H1 (cell line): Measurements from ENCODE around the gene TMSB10.

Experiments used
- CHD2 ChIP-seq: IDR thresholded peaks from 2 replicates; pipeline ENCODE4 v1.6.1; 2012; ENCODE audit warnings: low read length, improper control_type of control experiment
- CTBP2 ChIP-seq: IDR thresholded peaks from 2 replicates; pipeline ENCODE4 v1.7.0; 2011; ENCODE audit warnings: borderline replicate concordance, mild to moderate bottlenecking, moderate library complexity, mixed read lengths, low read length; ENCODE audit not compliant: insufficient read depth, insufficient read length
- EP300 ChIP-seq, 2 experiments: IDR thresholded peaks; 1 replicate in 1 of 2; 2 replicates in 1 of 2; pipeline ENCODE4 v1.6.1; 2011 to 2012; ENCODE audit warnings: low read depth in 2 of 2, low read length in 2 of 2, mild to moderate bottlenecking in 2 of 2, borderline replicate concordance in 1 of 2, inconsistent platforms in 1 of 2, moderate library complexity in 1 of 2
- EZH2 ChIP-seq: fragments of 200-600 bp; sonication (generic); IDR thresholded peaks from 2 replicates; pipeline ENCODE4 v1.7.1; 2012; ENCODE audit warnings: low read depth, mild to moderate bottlenecking, moderate library complexity, low read length, inconsistent platforms; ENCODE audit not compliant: severe bottlenecking
- HDAC6 ChIP-seq: IDR thresholded peaks from one replicate; pipeline ENCODE4 v1.7.1; 2012; ENCODE audit warnings: low read depth, mild to moderate bottlenecking, inconsistent platforms, low read length, moderate library complexity
- POLR2A ChIP-seq, 2 experiments: IDR thresholded peaks; 1 replicate in 1 of 2; 2 replicates in 1 of 2; pipeline ENCODE4 v1.6.1; 2011; ENCODE audit warnings: low read depth in 2 of 2, low read length in 2 of 2, mild to moderate bottlenecking in 2 of 2; ENCODE audit errors: control extremely low read depth in 1 of 2
- POLR2AphosphoS5 ChIP-seq: IDR thresholded peaks from 2 replicates; pipeline ENCODE4 v1.6.1; 2011; ENCODE audit warnings: low read depth, low read length
- SIX5 ChIP-seq: IDR thresholded peaks from 2 replicates; pipeline ENCODE4 v1.6.1; 2011; ENCODE audit warnings: mild to moderate bottlenecking, low read depth, low read length
- TAF1 ChIP-seq: IDR thresholded peaks from 2 replicates; pipeline ENCODE4 v1.6.1; 2011; ENCODE audit warnings: mild to moderate bottlenecking, low read depth, low read length
- ZNF274 ChIP-seq: IDR thresholded peaks from 2 replicates; pipeline ENCODE4 v1.7.0; 2012; ENCODE audit warnings: low read length, borderline replicate concordance; ENCODE audit errors: extremely low read depth
- TF ChIP-seq, protein P1 (sequence below), 3 experiments: IDR thresholded peaks; 1 replicate in 2 of 3; 2 replicates in 1 of 3; pipeline versions ENCODE4 v1.5.1 to v1.6.1; 2011; ENCODE audit warnings: low read length in 3 of 3, mild to moderate bottlenecking in 3 of 3, inconsistent platforms in 2 of 3, low read depth in 1 of 3, moderate library complexity in 1 of 3; ENCODE audit not compliant: insufficient read depth in 1 of 3; ENCODE audit errors: control extremely low read depth in 1 of 3
- TF ChIP-seq, protein P2 (sequence below): IDR thresholded peaks from 2 replicates; pipeline ENCODE4 v1.6.1; 2011; ENCODE audit warnings: low read length, improper control_type of control experiment

DNA sequence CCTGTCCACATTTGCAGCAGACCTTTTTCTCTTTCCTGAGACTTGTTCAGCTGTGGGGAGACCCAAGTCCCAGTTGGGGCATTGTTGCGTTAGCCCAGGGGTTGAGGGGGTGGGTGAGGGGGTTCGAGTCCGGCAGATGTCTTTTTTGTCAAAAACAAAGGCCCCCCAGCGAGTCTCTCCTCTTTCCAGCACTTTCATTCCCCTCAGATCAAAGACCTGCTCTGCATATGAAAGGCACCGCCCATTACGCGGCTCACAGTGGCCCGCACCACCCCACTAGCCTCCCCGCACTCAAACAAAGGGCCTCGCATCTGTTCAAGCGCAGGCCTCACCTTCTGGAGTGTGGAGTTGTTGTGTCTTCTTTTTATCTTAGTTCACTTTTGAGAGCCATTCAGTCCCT is 49.7 kb upstream of the TMSB10 start:
- TF ChIP-seq POLR2AphosphoS5 (no peak), EZH2 (no peak), ZNF274 (no peak), SIX5 (no peak), POLR2A (IDR thresholded peaks at IDR 0.05; ENCODE audit: control extremely low read depth in 1 of 2, low read depth in 2 of 2, low read length in 2 of 2) (no peak), HDAC6 (no peak), EP300 (IDR thresholded peaks at IDR 0.05; ENCODE audit: borderline replicate concordance in 1 of 2, low read depth in 2 of 2, low read length in 2 of 2) (peak in 1 of 2 experiments; percentile 76; a peak in 1 of 3 replicates), CTBP2 (peak; percentile 80), CHD2 (no peak), TAF1 (no peak)
- TF ChIP-seq, protein P1, sequence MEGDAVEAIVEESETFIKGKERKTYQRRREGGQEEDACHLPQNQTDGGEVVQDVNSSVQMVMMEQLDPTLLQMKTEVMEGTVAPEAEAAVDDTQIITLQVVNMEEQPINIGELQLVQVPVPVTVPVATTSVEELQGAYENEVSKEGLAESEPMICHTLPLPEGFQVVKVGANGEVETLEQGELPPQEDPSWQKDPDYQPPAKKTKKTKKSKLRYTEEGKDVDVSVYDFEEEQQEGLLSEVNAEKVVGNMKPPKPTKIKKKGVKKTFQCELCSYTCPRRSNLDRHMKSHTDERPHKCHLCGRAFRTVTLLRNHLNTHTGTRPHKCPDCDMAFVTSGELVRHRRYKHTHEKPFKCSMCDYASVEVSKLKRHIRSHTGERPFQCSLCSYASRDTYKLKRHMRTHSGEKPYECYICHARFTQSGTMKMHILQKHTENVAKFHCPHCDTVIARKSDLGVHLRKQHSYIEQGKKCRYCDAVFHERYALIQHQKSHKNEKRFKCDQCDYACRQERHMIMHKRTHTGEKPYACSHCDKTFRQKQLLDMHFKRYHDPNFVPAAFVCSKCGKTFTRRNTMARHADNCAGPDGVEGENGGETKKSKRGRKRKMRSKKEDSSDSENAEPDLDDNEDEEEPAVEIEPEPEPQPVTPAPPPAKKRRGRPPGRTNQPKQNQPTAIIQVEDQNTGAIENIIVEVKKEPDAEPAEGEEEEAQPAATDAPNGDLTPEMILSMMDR (IDR thresholded peaks at IDR 0.05; ENCODE audit: control extremely low read depth in 1 of 3, insufficient read depth in 1 of 3, low read depth in 1 of 3, low read length in 3 of 3) = no peak
- TF ChIP-seq, protein P2, sequence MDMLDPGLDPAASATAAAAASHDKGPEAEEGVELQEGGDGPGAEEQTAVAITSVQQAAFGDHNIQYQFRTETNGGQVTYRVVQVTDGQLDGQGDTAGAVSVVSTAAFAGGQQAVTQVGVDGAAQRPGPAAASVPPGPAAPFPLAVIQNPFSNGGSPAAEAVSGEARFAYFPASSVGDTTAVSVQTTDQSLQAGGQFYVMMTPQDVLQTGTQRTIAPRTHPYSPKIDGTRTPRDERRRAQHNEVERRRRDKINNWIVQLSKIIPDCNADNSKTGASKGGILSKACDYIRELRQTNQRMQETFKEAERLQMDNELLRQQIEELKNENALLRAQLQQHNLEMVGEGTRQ = no peak
